HepG2 (cell line): ENCODE data around the gene TACC3. TPM values are rescaled to one million over a fixed set of nuclear protein-coding genes. Genes with fewer than 3 reads are reported as not detected.

Experiments
- ADNP ChIP-seq: sonication (generic); formaldehyde crosslinking; IDR thresholded peaks from 2 replicates; pipeline ENCODE4 v1.4.0; 2020; ENCODE audit warnings: missing genetic modification reagents
- AKAP8 ChIP-seq: sonication (generic); formaldehyde crosslinking; IDR thresholded peaks from 2 replicates; pipeline ENCODE4 v1.5.1; 2020; ENCODE audit warnings: mild to moderate bottlenecking, missing genetic modification reagents
- ATF6 ChIP-seq: sonication (generic); formaldehyde crosslinking; conservative IDR thresholded peaks from 2 replicates; pipeline ENCODE4 v1.4.0; 2020; ENCODE audit warnings: missing genetic modification reagents
- ELF3 ChIP-seq: IDR thresholded peaks from 2 replicates; pipeline ENCODE4 v1.6.1; 2016; ENCODE audit warnings: missing genetic modification reagents, missing compliant biosample characterization
- LRRFIP1 ChIP-seq: sonication (generic); formaldehyde crosslinking; conservative IDR thresholded peaks from 2 replicates; pipeline ENCODE4 v1.4.0; 2020; ENCODE audit warnings: missing genetic modification reagents
- MEF2D ChIP-seq: sonication (generic); formaldehyde crosslinking; IDR thresholded peaks from 2 replicates; pipeline ENCODE4 v1.5.1; 2020; ENCODE audit warnings: mild to moderate bottlenecking, missing genetic modification reagents
- NCOR1 ChIP-seq: fragments of 200-600 bp; sonication (generic); IDR thresholded peaks from 2 replicates; pipeline ENCODE4 v1.7.0; 2017; ENCODE audit warnings: antibody characterized with exemption, low read length, borderline replicate concordance
- SMARCE1 ChIP-seq: fragments of 450-650 bp; IDR thresholded peaks from 2 replicates; pipeline ENCODE4 v1.6.1; 2017; ENCODE audit warnings: borderline replicate concordance
- SOX6 ChIP-seq, 2 experiments: fragments of 450-650 bp in 1 of 2; sonication (generic) in 1 of 2; formaldehyde crosslinking in 1 of 2; IDR thresholded peaks; 2 replicates each; pipeline versions ENCODE4 v1.4.0 to v1.6.1; 2017 to 2020; ENCODE audit warnings: antibody characterized with exemption in 1 of 2, mild to moderate bottlenecking in 1 of 2, missing genetic modification reagents in 1 of 2
- TAF1 ChIP-seq: sonication (generic); formaldehyde crosslinking; IDR thresholded peaks from 2 replicates; pipeline ENCODE4 v1.4.0; 2020; ENCODE audit warnings: missing genetic modification reagents
- UBTF ChIP-seq: sonication (generic); formaldehyde crosslinking; IDR thresholded peaks from 2 replicates; pipeline ENCODE4 v1.4.0; 2020; ENCODE audit warnings: mild to moderate bottlenecking, missing genetic modification reagents
- ZNF274 ChIP-seq: sonication (generic); formaldehyde crosslinking; IDR thresholded peaks from 2 replicates; pipeline ENCODE4 v1.5.1; 2020; ENCODE audit warnings: mild to moderate bottlenecking, missing genetic modification reagents
- ZNF460 ChIP-seq: sonication (generic); formaldehyde crosslinking; IDR thresholded peaks from 2 replicates; pipeline ENCODE4 v1.5.1; 2020; ENCODE audit warnings: missing genetic modification reagents, mild to moderate bottlenecking, borderline replicate concordance
- ZNF510 ChIP-seq: sonication (generic); formaldehyde crosslinking; IDR thresholded peaks from 2 replicates; pipeline ENCODE4 v1.4.0; 2020; ENCODE audit warnings: low read depth, mild to moderate bottlenecking, missing genetic modification reagents
- ZNF546 ChIP-seq: sonication (generic); formaldehyde crosslinking; conservative IDR thresholded peaks from 2 replicates; pipeline ENCODE4 v1.8.1; 2023; ENCODE audit warnings: mild to moderate bottlenecking, missing genetic modification reagents
- ZNF562 ChIP-seq: sonication (generic); formaldehyde crosslinking; IDR thresholded peaks from 2 replicates; pipeline ENCODE4 v1.8.0; 2022; ENCODE audit warnings: missing genetic modification reagents, borderline replicate concordance
- ZNF576 ChIP-seq: sonication (generic); formaldehyde crosslinking; IDR thresholded peaks from 2 replicates; pipeline ENCODE4 v1.4.0; 2020; ENCODE audit warnings: mild to moderate bottlenecking, missing genetic modification reagents
- ZNF720 ChIP-seq: sonication (generic); formaldehyde crosslinking; IDR thresholded peaks from 2 replicates; pipeline ENCODE4 v1.4.0; 2020; ENCODE audit warnings: missing genetic modification reagents
- ZNF792 ChIP-seq: IDR thresholded peaks from 2 replicates; pipeline ENCODE4 v1.6.1; 2016
- polyA plus RNA-seq, 8 experiments: library from polyadenylated mRNA; depleted of rRNA in 3 of 8; stranded (reverse) in 7 of 8; unstranded in 1 of 8; fragments of >200 nt; fragmentation: Illumina TruSeq in 4 of 8; extraction: Trizol in 4 of 8; gene quantifications; 2 replicates each; pipeline versions ENCODE4 v1.2.1 to v1.2.3, GENCODE V29; 2011 to 2016; ENCODE audit warnings: low read depth in 4 of 8, missing spikeins in 1 of 8, mixed read lengths in 1 of 8; ENCODE audit not compliant: insufficient read depth in 1 of 8
- total RNA-seq, 5 experiments: library from RNA; depleted of rRNA; stranded (reverse); fragments of >200 nt; fragmentation: Illumina TruSeq; extraction: Trizol; gene quantifications; 2 replicates each; pipeline ENCODE4 v1.2.3, GENCODE V29; 2016; ENCODE audit warnings: low read depth in 1 of 5

TACC3 gene
- total and polyA plus RNA-seq, 2 of the 13 experiments (the other 11 are each of a cell fraction or from before 2014, with no cell fraction given), result 20.3 to 21.2 TPM

- peak; percentile 92; the same call in 1 of the 2 replicates for TF ChIP-seq ATF6 (CRISPR knock-in tag)
- peak; percentile 99 for TF ChIP-seq ZNF546 (CRISPR knock-in tag)
- TF ChIP-seq LRRFIP1 (CRISPR knock-in tag), result peak; percentile 11; the same call in 1 of the 2 replicates
- no peak for TF ChIP-seq ADNP
- no peak for TF ChIP-seq SOX6 (IDR thresholded peaks at IDR 0.05)
- TF ChIP-seq SOX6 (CRISPR knock-in tag; IDR thresholded peaks at IDR 0.05), result peak; percentile 64
- no peak for TF ChIP-seq ZNF460
- TF ChIP-seq ZNF792 (CRISPR knock-in tag), result peak; percentile 98
- TF ChIP-seq TAF1 (CRISPR knock-in tag), result peak; percentile 62
- TF ChIP-seq UBTF, result peak; percentile 19; the same call in 1 of the 2 replicates
- TF ChIP-seq ZNF274 (CRISPR knock-in tag), result peak; percentile 96
- no peak; the same call in 1 of the 2 replicates for TF ChIP-seq ZNF576 (CRISPR knock-in tag)
- no peak for TF ChIP-seq SMARCE1
- peak; percentile 89; the same call in 1 of the 2 replicates for TF ChIP-seq ELF3
- peak; percentile 99 for TF ChIP-seq ZNF510
- TF ChIP-seq ZNF720 (CRISPR knock-in tag), result 0 out of 2 replicates have a peak, but pooled peaks have one; percentile 43
- TF ChIP-seq NCOR1, result 0 out of 2 replicates have a peak, but pooled peaks have one; percentile 26
- peak; percentile 54; the same call in 1 of the 2 replicates for TF ChIP-seq AKAP8 (CRISPR knock-in tag)
- peak; percentile 86; the same call in 1 of the 2 replicates for TF ChIP-seq ZNF562 (CRISPR knock-in tag)
- peak; percentile 64; the same call in 1 of the 2 replicates for TF ChIP-seq MEF2D (CRISPR knock-in tag)
Observed at GRCh38 chr4:1712216-1713002, 8.9 kb upstream of the TACC3 start, which contains the start of gene SLBP (continued).
